ENCODE results near the gene LYSET.

The LYSET gene

GRCh38 chr14:93186466-93186865, 1.3 kb downstream of the LYSET start:
- Histone ChIP-seq H3K4me3 (replicated peaks; ENCODE audit: insufficient read depth, low read length) (no peak overlapping the region), H3K27ac (replicated peaks) (no peak overlapping the region), H3K27me3 (ENCODE audit: insufficient read depth, poor library complexity, severe bottlenecking) (no peaks in the 10 kb centered on the region)
- TF ChIP-seq REST (IDR thresholded peaks at IDR 0.05; ENCODE audit: insufficient replicate concordance, low read depth) = no peak
- TF ChIP-seq, protein P1, sequence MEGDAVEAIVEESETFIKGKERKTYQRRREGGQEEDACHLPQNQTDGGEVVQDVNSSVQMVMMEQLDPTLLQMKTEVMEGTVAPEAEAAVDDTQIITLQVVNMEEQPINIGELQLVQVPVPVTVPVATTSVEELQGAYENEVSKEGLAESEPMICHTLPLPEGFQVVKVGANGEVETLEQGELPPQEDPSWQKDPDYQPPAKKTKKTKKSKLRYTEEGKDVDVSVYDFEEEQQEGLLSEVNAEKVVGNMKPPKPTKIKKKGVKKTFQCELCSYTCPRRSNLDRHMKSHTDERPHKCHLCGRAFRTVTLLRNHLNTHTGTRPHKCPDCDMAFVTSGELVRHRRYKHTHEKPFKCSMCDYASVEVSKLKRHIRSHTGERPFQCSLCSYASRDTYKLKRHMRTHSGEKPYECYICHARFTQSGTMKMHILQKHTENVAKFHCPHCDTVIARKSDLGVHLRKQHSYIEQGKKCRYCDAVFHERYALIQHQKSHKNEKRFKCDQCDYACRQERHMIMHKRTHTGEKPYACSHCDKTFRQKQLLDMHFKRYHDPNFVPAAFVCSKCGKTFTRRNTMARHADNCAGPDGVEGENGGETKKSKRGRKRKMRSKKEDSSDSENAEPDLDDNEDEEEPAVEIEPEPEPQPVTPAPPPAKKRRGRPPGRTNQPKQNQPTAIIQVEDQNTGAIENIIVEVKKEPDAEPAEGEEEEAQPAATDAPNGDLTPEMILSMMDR (IDR thresholded peaks at IDR 0.05; ENCODE audit: insufficient read depth, low read length) = no peak
- TF ChIP-seq POLR2AphosphoS5 (IDR thresholded peaks at IDR 0.05; ENCODE audit: low read depth) = no peak
- no peak for TF ChIP-seq SPI1 (IDR thresholded peaks at IDR 0.05; ENCODE audit: borderline replicate concordance, low read depth)
- TF ChIP-seq GABPA (IDR thresholded peaks at IDR 0.05; ENCODE audit: low read depth) = no peak
- DNase-seq (ENCODE audit: low read depth in 1 of 2, low spot score in 1 of 2) = peak in 1 of 2 experiments; percentile 14

- no peak overlapping the region for H3K4me3 ChIP-seq (replicated peaks; ENCODE audit: insufficient read depth, low read length)
Measured at GRCh38 chr14:93186956-93187355, 1.8 kb downstream of the LYSET start.

GRCh38 chr14:93195316-93195999, 10.3 kb downstream of the LYSET start:
- no peak for DNase-seq (ENCODE audit: low read depth in 1 of 2, low spot score in 1 of 2)
- H3K27me3 ChIP-seq (ENCODE audit: insufficient read depth, poor library complexity, severe bottlenecking) = no peaks in the 10 kb centered on the region
- no peak overlapping the region for H3K27ac ChIP-seq (replicated peaks)
- TF ChIP-seq GABPA (IDR thresholded peaks at IDR 0.05; ENCODE audit: low read depth) = no peak
- TF ChIP-seq, protein P1 (IDR thresholded peaks at IDR 0.05; ENCODE audit: insufficient read depth, low read length) = no peak
- TF ChIP-seq POLR2AphosphoS5 (IDR thresholded peaks at IDR 0.05; ENCODE audit: low read depth) = no peak
- no peak for TF ChIP-seq SPI1 (IDR thresholded peaks at IDR 0.05; ENCODE audit: borderline replicate concordance, low read depth)
- no peak for TF ChIP-seq REST (IDR thresholded peaks at IDR 0.05; ENCODE audit: insufficient replicate concordance, low read depth)
- H3K4me3 ChIP-seq (replicated peaks; ENCODE audit: insufficient read depth, low read length) = no peak overlapping the region

More at GRCh38 chr14:93186956-93187355, 1.8 kb downstream of the LYSET start:
- H3K27me3 ChIP-seq (ENCODE audit: insufficient read depth, poor library complexity, severe bottlenecking) = no peaks in the 10 kb centered on the region
- no peak for DNase-seq (ENCODE audit: low read depth in 1 of 2, low spot score in 1 of 2)
- no peak overlapping the region for H3K27ac ChIP-seq (replicated peaks)
- TF ChIP-seq, protein P1 (IDR thresholded peaks at IDR 0.05; ENCODE audit: insufficient read depth, low read length) = no peak
- no peak for TF ChIP-seq POLR2AphosphoS5 (IDR thresholded peaks at IDR 0.05; ENCODE audit: low read depth)
- no peak for TF ChIP-seq SPI1 (IDR thresholded peaks at IDR 0.05; ENCODE audit: borderline replicate concordance, low read depth)
- TF ChIP-seq REST (IDR thresholded peaks at IDR 0.05; ENCODE audit: insufficient replicate concordance, low read depth) = no peak
- TF ChIP-seq GABPA (IDR thresholded peaks at IDR 0.05; ENCODE audit: low read depth) = no peak
